ENCODE data around the gene SFXN3. TPM values are rescaled to one million over a fixed set of nuclear protein-coding genes. Genes with fewer than 3 reads are reported as not detected.
"Not testable (repeated sequence)": the region's sequence is repeated elsewhere in the genome, so short reads cannot be mapped to it uniquely, and the experiment has no call there.

The SFXN3 gene
- polyA plus RNA-seq, 5 donors = 20.7 to 27.6 (median 22.7) TPM

DNA sequence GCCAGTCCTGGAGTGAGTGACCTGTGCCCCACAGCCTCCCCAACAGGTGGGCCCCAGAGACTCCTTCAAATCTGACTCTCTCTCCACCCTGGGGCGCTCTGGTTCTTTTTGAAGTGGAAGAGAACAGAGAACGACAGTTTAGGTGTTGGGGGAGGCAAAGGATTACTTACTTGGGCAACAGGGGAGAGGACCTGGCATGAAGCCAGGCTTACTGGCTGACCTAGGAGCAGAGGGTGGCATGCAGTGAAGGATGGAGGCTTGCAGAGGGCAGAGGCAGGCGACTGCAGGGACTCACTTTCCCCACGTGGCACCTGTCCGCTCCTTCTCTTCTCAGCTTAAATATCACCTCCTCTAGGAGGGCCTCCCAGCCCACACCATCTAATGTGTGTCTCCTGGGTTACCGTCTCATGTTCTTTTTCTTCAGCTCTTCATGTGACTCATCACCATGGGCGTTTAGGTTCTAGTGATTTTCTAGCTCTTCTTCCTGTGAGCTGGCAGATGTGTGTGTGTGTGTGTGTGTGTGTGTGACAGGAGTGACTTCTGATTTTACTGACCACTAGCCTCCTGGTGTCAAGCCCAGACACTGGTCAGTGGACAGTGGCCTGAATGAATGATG, 16.0 kb upstream of the SFXN3 start:
- no peak for DNase-seq

DNA sequence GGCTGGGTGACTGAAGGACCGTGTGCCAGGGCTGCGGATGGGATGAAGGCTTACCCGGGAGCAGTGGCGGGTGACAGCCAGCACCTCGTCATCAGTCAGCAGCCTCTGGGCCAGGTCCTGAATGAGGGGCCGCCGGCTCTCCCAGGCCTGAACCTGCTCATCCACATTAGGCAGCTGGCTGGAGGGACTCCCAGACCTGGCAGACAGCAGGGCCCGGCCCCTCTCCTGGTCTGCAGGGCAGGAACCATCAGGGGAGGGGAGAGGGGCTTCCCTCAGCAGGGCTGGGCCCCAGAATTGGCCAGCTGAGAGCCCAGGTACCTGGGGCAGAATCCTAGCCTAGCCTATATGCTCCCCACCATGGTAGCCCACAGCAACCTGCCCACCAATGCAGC, 15.5 kb upstream of the SFXN3 start:
- DNase-seq = no peak

DNA sequence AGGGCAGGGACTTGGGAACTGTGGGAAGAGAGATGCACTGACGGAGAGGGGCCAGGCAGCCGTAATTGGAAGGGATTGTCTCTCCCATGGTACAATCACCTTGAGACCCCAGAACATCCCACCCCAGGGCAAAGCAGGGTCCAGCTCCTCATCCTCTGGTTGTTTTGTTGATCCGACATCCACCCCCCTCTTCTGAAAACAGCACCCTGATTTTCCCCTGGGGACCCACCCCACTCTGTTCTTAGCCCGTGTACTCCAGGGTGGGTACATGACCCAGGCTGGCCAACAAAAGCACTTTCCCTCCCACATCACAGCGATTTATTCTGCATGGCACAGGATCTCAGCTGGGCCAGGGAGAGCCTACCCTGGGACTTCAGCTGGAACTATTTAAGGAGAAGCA, 14.2 kb upstream of the SFXN3 start:
- no peak for DNase-seq

DNA sequence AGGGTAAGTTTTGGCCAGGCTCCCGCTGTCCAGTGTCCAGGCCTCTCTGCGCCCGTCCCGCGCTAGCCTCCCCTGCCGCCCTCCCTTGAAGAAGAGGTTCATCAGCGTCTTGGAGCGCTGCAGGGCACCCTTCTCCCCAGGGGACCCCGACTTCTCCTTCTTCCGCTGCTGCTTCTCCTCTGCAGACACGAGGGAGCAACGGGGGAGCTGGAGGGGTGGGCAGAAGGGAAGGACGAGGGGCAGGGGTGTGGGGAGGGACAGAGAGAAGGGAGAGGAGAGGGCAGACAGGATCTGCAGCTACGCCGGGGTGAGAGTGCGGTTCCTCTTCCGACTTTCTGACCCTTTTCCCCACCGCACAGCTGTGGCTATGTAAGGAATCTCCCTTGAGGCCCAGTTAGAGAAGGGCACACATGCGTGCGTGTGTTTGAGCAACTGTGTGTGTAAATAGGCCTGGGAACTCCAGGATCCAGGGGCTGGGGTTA, 12.9 kb upstream of the SFXN3 start:
- no peak for DNase-seq

DNA sequence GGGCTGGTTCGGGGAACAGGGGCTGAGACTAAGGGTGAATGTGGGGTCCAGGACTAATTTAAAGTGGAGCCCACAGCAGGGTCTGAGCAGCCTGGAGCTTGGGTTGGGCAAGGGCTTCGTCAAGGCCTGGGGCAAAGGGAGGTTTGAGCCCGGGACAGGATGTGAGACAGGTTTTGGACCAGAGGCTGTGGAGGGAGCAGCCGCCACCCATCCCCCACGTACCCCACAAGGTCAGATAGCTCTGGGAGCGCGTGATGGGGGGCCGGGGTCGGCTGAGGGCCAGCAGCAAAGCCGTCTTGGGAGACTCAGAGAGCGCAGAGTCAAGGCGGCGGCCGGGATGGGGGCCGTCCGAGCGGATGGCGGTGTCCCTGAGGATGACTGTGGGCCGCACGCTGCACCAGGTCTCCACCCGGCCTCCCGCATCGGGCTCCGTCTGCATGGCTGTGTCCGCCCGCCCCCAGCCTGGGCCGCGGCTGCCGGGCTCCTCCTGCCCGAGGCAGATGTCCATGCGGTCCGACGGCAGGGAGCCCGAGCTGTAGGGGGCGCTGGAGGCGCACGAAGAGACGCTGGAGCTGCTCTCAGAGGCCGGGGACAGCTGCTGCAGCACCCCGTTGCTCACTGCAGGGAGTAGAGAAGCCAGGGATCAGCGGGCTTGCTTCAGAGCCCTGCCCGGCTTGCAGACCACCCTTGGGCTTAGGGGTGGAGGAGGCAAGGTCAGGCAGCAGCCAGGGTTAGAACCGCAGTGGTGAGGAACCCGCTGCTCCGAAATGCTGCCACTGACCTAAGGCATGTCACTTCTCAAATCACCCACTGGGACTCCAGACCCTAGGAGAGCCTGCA, 12.2 kb upstream of the SFXN3 start:
- no peak for DNase-seq

DNA sequence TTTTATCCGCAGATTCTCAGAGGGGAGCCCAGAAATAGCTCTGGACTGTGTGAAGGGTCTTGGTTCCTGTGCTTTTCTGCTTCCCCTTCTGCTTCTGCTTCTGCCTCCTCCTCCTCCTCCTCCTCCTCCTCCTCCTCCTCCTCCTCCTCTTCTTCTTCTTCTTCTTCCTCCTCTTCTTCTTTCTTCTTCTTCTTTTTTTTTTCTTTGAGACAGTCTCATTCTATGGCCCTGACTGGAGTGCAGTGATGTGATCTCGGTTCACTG, 11.7 kb upstream of the SFXN3 start:
- no peak for DNase-seq

DNA sequence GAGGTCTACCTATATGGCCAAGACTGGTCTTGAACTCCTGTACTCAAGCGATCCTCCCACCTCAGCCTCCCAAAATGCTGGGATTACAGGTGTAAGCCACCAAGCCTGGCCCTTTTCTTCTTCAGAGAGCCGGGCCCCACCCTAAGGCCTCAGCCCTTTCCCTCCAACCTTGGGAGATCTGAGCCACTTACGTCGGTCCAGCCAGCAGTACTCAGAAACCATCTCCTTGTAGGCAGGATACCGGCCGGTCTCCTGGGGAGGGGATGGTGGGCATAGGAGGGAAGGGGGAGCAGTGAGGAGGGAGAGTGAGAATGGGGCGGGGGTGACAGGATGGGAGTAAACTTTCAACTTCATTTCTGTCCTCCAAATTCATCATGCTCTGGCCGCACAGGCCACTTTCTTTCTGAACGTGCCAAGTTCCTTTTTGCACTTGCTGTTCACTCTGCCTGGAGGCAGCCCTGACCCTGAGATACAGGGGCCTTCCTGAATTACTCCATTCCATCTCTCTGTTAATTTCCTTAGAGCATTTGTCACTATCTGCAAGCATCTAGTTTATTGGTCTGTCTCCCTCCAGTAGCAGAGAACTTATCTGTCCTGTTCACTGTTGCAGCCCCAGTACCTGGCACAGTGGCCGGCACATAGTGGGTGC, 10.5 kb upstream of the SFXN3 start:
- DNase-seq = no peak

DNA sequence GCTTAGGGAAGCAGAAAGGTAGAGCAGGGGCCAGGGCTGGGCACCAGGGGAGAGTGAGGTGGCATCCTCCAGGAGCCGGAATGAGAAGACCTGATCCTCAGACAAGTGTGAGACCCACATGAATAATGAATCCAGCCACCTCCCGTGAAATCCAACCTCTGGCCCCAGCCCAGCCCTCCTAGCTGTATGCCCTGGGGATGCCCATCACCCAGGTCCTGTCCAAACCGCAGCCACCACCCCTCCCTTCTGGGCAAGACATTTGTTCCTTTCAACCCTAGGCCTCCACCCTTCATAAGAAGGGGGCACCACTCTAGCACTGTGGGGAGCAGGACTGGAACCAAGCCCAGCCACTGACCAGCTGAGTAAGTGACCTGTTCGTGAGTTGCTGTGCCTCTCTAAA, 9.8 kb upstream of the SFXN3 start:
- no peak for DNase-seq

DNA sequence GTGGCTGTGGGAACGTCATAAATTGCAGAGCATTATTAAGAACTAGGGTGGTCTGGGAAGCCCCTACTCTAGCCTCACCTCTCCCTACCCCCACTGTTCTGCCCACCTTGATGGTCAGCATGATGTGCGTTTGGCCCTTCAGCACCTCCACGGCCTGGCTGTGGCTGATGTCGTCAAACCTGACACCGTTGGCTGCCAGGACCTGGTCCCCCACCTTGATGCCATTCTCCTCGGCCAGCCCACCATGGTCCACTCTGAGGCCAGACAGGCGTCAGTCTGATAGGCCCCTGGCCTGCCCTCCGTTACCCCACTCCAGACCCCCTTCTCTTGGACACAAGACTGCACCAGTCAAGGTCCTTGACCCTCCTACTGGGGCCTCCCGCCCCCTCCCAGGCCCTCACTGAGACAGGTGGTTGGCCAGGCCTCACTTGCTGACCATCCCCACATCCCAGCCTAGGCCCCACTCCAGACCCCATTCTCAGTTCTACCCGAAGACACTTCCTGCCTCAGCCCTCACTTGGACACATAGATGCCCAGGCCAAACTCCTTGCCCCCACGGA, 9.3 kb upstream of the SFXN3 start:
- no peak for DNase-seq

DNA sequence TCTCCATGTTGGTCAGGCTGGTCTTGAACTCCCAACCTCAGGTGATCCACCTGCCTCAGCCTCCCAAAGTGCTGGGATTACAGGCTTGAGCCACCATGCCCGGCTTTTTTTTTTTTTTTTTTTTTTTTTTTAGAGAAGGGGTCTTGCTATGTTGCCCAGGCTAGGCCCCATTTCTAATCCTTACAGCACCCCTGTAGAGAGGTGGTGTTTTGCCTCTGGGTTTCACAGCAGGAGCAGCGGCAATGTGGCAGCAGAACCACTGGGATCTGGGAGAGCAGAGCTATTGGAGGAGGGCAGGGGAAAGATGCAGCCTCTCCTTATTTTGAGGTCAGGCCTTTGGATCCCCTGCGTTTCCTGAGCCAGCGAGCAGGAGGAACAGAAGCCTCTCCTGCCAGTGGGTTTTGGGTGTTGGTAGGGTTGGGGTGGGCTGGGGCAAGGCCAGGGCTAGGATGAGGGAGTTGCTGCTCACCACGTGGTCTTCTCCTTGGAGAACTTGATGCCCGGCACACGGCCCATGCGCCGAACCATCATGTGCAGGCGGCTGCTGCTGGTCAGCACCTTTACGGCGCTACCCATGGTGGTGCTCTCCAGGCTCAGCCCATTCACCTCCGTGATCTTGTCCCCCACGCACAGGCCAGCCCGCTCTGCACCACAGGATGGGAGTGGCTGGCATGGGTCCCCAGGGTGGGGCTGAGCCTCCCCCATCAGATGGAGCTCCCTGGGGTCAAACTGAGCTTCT, 7.9 kb upstream of the SFXN3 start:
- no peak for DNase-seq

DNA sequence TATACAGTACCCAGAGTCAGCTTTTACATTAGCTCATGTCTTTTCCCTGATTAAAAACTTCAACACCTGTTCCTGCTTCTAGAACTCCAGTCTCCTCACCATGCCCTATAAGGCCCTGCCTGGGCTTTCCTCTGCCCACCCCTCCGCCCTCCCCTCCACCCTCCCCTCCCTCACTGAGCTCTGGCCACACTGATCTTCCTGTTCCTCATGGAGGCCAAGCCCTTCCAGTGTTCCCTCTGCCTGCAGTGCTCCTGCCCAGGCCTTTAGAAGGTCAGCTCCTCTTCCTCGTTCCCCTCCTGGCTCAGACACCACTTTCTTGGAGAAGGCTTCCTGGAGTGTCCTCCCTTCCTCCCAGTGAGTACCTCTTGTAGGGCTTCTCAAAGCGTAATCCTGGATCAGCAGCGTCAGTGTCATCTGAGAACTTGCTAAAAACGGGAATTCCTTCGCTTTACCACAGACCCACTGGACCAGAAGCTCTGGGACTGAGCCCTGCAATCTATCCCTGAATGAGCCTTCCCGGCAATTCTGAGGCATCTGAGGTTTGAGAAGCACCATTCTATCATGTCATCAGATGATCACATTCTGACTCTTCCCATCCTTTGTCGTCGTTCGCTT, 3.8 kb upstream of the SFXN3 start:
- DNase-seq = no peak

DNA sequence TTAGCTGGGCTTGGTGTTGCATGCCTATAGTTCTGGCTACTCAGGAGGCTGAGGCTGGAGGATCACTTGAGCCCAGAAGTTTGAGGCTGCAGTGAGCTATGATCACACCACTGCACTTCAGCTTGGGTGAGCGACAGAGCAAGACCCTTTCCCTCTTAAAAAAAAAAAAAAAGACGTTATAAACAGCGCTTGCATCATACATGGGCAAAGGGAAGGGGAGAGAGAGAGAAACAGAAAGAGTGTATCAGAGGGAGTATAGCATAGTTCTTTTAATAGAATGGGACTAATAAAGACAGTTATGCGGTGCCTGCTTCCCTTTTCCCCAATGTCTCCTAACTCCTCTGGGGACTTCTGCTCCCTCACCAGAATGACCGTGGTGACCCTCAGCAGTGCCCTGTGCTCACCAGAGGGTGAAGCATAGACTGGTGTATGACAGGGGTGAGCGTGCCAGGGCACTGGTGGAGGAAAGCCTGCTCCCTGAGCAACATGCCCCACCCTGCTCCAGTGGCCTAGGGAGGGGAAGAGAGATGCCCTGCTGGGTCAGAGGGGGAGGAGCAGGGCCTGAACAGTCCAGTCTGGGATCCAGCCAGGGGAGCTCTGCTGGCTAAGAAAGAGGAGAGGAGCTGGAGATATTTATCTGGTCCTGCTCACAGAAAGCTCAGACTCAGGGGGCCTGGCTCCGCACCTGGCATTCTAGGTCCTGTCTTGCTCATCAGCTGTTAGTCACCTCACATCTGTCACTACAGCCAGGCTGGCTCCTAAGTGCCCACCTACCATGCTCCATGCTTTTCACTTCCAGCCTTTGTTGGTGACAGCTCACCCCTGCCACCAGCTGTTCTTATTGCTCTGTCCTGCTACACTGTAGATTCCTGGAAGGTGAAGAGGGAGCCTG, 2.3 kb upstream of the SFXN3 start:
- DNase-seq = no peak

DNA sequence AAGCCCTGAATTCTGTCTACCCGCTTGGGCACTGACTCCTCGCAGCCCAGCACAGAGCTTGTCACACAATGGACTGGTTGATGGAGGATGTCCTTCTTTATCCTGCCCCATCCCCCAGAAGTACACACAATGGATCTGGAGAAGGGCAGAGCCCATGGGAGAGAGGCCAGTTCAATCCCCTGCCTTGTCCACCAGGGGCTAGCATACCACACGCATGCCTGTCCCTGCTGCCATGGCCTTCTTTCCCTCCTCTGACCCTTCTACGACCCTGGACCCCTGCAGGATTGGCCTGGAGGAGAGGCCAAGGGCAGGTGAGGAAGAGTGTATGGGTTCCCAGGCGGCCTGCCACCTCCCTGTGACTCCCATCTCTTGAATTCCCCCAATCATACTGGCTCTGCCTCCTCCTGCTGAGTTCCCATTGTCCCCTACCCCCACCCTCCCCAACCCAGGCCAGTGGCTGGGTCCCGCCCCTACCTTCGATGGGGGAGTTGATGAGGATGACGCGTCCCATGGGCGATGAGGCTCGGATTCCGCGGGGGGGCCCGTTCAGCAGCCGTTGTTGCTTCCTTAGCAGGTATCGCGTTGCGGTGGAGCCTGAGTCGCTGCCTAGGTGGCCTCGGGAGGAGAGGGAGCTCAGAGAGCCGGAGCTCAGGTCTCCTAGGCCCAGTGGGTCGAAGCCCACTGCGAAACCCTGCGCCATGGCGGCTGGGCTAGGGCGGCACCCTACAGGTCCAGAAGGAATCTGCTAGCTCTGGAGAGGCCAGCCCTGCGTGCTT, 1.3 kb upstream of the SFXN3 start:
- DNase-seq = no peak

DNA sequence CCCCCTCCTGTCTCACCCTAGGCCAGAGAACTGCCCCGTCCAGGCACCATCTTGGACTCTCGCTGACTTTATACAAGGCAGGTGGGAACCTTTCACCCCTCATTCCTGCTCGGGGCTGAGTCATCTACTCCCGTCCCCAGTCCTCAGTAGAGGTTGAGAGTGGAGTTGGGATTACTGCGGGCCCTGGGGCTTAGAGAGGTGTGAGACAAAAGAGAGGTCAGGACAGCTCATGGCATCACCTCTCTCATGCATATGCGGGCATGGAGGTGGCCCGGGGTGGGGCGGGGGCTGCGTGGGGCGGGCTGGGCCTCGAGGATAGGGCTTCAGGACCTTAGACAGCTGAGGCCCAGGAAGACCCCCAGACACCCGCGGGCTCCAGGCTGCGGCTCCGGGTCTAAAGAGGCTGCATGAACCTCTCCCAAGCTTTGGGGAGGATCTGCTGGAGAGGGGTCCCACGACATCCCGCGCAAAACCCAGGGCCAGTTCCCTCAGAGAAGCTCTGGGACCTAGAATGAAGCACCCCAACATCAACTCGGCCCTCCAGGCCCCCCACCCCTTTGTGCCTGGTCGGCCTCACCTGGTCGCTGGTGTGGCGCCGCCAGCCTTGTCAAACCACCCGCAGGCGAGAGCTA, 422 bp upstream of the SFXN3 start:
- no peak for DNase-seq

DNA sequence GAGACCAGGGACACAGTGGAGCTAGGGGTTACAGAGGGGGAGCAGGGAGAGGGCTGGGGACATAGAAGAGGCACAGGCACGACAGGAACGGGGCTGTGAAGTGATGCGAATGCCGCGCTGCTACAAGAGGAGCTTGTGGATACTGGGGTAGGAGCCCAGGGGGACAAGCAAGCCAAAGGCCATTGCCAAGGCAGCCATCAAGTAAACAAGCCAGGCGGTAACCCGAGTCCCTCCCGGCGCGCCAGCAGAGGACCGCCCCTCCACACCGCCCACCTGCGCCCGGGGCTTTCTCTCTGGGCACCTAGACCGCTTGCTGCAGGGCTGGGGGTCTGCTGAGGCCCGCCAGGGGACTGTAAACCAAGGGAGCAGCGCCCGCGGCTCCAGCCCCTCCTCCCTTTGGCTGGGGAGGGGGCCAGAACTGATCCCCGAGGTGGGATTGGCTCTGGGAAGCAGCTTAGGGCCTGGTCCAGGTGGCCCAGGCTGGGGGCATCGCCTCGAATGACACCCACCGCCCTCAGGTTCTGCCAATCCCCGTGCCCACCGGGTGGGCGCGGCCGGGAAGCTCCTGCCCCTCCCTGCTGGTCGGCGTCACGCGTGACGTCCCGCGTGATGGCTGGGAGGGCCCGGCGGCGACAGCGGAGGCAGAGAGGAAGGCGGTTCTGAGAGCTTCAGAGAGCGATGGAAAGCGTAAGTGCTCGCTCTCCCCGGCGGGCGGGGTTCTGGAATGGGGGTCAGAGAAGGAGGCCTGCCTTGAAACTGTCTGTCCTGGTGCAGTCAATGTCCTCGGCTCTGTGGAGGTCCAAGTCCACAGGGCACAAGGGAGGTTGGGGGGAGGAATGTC, 982 bp downstream of the SFXN3 start:
- DNase-seq = peak; percentile 81

DNA sequence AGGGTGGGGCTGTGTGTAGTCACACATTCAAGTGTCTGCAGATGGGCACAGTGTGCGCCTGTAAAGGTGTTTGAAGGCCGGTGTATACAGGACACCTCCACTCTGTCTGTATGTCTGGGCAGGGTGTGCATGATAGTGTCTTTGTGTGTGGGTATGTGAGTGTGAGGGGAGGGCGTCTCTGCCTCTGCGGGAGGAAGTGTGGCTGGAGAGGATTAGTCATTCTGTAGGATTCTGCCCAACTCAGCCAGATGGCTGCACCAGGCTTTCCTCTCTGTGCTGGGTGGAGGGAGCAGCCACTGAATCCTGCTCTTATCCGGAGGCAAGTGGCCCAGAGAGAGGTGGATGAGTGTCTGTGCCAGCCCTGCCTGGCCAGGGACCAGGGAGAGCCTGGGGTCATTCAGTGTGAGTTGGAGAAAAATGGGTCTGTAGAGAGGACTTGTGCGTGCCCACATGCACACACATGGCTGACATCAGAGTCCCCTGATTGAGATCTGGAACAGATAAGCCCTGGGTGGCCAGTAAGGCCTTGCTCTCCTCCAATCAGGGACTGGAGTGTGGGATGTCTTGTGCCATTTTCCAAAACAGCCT, 1.7 kb downstream of the SFXN3 start:
- peak; percentile 52 to 56 for DNase-seq

DNA sequence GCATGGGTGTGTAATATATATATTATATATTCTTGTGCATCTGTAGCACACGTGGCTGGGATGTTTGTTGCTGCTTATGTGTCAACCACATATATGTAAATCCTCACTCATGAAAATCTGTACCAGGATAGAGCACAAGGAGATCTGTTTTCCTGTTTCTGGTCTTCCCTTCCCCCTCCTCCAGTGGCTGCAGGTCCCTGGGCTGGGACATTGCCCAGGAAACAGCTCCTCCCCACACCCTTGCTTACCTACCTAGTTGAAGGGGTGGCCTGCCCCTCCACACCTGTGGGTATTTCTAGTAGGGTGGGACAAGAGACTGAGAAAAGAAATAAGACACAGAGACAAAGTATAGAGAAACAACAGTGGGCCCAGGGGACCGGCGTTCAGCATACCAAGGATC, 2.2 kb downstream of the SFXN3 start:
- DNase-seq = no peak

DNA sequence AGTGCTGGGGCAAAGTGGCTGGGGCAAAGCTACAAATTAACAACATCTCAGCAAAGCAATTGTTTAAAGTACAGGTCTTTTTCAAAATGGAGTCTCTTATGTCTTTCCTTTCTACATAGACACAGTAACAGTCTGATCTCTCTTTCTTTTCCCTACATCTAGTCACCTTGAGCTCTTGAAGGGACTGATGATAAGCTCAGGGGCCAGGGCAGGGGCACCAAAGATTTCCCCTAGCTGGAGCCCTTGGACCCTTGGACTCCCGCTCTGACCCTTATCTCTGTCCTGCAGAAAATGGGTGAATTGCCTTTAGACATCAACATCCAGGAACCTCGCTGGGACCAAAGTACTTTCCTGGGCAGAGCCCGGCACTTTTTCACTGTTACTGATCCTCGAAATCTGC, 3.4 kb downstream of the SFXN3 start:
- DNase-seq = not testable (repeated sequence)
